BLaER1 (cell line): ENCODE results near the gene GMPR.

ENCODE experiments used
- H3K27ac ChIP-seq: shearing (Covaris generic); formaldehyde crosslinking; 2 replicates; pipeline ENCODE4 v1.8.1; 2022
- H3K27me3 ChIP-seq: shearing (Covaris generic); formaldehyde crosslinking; 2 replicates; pipeline ENCODE4 v1.8.1; 2022
- H3K36me3 ChIP-seq: shearing (Covaris generic); formaldehyde crosslinking; 2 replicates; pipeline ENCODE4 v1.8.1; 2022
- H3K4me1 ChIP-seq: shearing (Covaris generic); formaldehyde crosslinking; 2 replicates; pipeline ENCODE4 v1.8.1; 2022
- H3K4me2 ChIP-seq: shearing (Covaris generic); formaldehyde crosslinking; 2 replicates; pipeline ENCODE4 v1.8.1; 2022
- H3K4me3 ChIP-seq: shearing (Covaris generic); formaldehyde crosslinking; 2 replicates; pipeline ENCODE4 v1.8.1; 2022
- H3K9ac ChIP-seq: shearing (Covaris generic); formaldehyde crosslinking; 2 replicates; pipeline ENCODE4 v1.8.1; 2022
- H3K9me3 ChIP-seq: shearing (Covaris generic); formaldehyde crosslinking; 2 replicates; pipeline ENCODE4 v1.8.1; 2022
- H4K20me1 ChIP-seq: shearing (Covaris generic); formaldehyde crosslinking; 2 replicates; pipeline ENCODE4 v1.8.1; 2022
- Cebpa-rat ChIP-seq: shearing (Covaris generic); IDR thresholded peaks from 2 replicates; pipeline ENCODE4 v1.8.1; 2022

Gene GMPR

GRCh38 chr6:16288163-16288562, 49.8 kb downstream of the GMPR start:
- Histone ChIP-seq H3K4me2 (no peak overlapping the region), H3K27me3 (no peaks in the 10 kb centered on the region), H3K9ac (no peak overlapping the region), H3K36me3 (no peaks in the 10 kb centered on the region), H3K27ac (no peak overlapping the region), H3K9me3 (no peaks in the 10 kb centered on the region), H3K4me3 (no peak overlapping the region), H3K4me1 (peaks cover 9% of the 10 kb centered on the region; the same call in 1 of the 2 replicates), H4K20me1 (no peaks in the 10 kb centered on the region)
- TF ChIP-seq Cebpa-rat: no peak

- Histone ChIP-seq H3K9ac (no peak overlapping the region), H3K36me3 (no peaks in the 10 kb centered on the region), H3K27ac (no peak overlapping the region), H3K4me1 (no peaks in the 10 kb centered on the region), H3K4me3 (no peak overlapping the region), H4K20me1 (no peaks in the 10 kb centered on the region), H3K9me3 (no peaks in the 10 kb centered on the region), H3K4me2 (no peak overlapping the region), H3K27me3 (no peaks in the 10 kb centered on the region)
- no peak for TF ChIP-seq Cebpa-rat
These were observed 53.4 kb downstream of the GMPR start for GRCh38 chr6:16291739-16292138.

GRCh38 chr6:16292432-16292831, 54.0 kb downstream of the GMPR start:
- no peak for TF ChIP-seq Cebpa-rat
- no peaks in the 10 kb centered on the region for H4K20me1 ChIP-seq
- no peaks in the 10 kb centered on the region for H3K4me1 ChIP-seq
- no peaks in the 10 kb centered on the region for H3K9me3 ChIP-seq
- no peaks in the 10 kb centered on the region for H3K27me3 ChIP-seq
- no peak overlapping the region for H3K4me2 ChIP-seq
- H3K4me3 ChIP-seq: no peak overlapping the region
- no peak overlapping the region for H3K9ac ChIP-seq
- H3K36me3 ChIP-seq: no peaks in the 10 kb centered on the region
- H3K27ac ChIP-seq: no peak overlapping the region

GRCh38 chr6:16292942-16293341, 54.6 kb downstream of the GMPR start:
- no peak for TF ChIP-seq Cebpa-rat
- Histone ChIP-seq H3K9ac (no peak overlapping the region), H3K36me3 (no peaks in the 10 kb centered on the region), H3K27ac (no peak overlapping the region), H3K27me3 (no peaks in the 10 kb centered on the region), H3K4me2 (no peak overlapping the region), H3K4me1 (no peaks in the 10 kb centered on the region), H3K4me3 (no peak overlapping the region), H4K20me1 (no peaks in the 10 kb centered on the region), H3K9me3 (no peaks in the 10 kb centered on the region)

GRCh38 chr6:16294371-16294770, 56.0 kb downstream of the GMPR start:
- Histone ChIP-seq H3K9me3 (no peaks in the 10 kb centered on the region), H3K9ac (no peak overlapping the region)
- no peak for TF ChIP-seq Cebpa-rat

GRCh38 chr6:16295060-16295459, 56.7 kb downstream of the GMPR start:
- Histone ChIP-seq H3K9ac (no peak overlapping the region), H3K36me3 (no peaks in the 10 kb centered on the region), H3K4me2 (no peak overlapping the region), H3K9me3 (no peaks in the 10 kb centered on the region), H3K27me3 (no peaks in the 10 kb centered on the region), H3K27ac (no peak overlapping the region), H3K4me3 (no peak overlapping the region), H4K20me1 (no peaks in the 10 kb centered on the region), H3K4me1 (no peaks in the 10 kb centered on the region)
- TF ChIP-seq Cebpa-rat: no peak

More at GRCh38 chr6:16294371-16294770, 56.0 kb downstream of the GMPR start:
- H3K36me3 ChIP-seq: no peaks in the 10 kb centered on the region
- H4K20me1 ChIP-seq: no peaks in the 10 kb centered on the region
- no peaks in the 10 kb centered on the region for H3K4me1 ChIP-seq
- no peak overlapping the region for H3K4me3 ChIP-seq
- no peak overlapping the region for H3K4me2 ChIP-seq
- no peak overlapping the region for H3K27ac ChIP-seq
- H3K27me3 ChIP-seq: no peaks in the 10 kb centered on the region

- Histone ChIP-seq H3K9ac (no peak overlapping the region), H3K9me3 (no peaks in the 10 kb centered on the region), H4K20me1 (no peaks in the 10 kb centered on the region), H3K4me3 (no peak overlapping the region), H3K27me3 (no peaks in the 10 kb centered on the region), H3K36me3 (no peaks in the 10 kb centered on the region), H3K4me1 (no peaks in the 10 kb centered on the region), H3K27ac (no peak overlapping the region), H3K4me2 (no peak overlapping the region)
- no peak for TF ChIP-seq Cebpa-rat
These were observed 57.1 kb downstream of the GMPR start for GRCh38 chr6:16295471-16295870.

- Histone ChIP-seq H3K9me3 (no peaks in the 10 kb centered on the region), H3K4me3 (no peak overlapping the region), H3K9ac (no peak overlapping the region), H3K27ac (no peak overlapping the region), H3K4me1 (0 out of 2 replicates have a peak, but pooled peaks cover under 1% of the 10 kb centered on the region), H3K36me3 (no peaks in the 10 kb centered on the region), H4K20me1 (no peaks in the 10 kb centered on the region), H3K4me2 (no peak overlapping the region), H3K27me3 (no peaks in the 10 kb centered on the region)
- TF ChIP-seq Cebpa-rat: no peak
These were observed 57.8 kb downstream of the GMPR start for GRCh38 chr6:16296061-16296670.

- Histone ChIP-seq H3K9ac (no peak overlapping the region), H3K9me3 (no peaks in the 10 kb centered on the region), H3K36me3 (no peaks in the 10 kb centered on the region), H3K27ac (no peak overlapping the region), H3K4me1 (peaks cover 9% of the 10 kb centered on the region), H4K20me1 (no peaks in the 10 kb centered on the region), H3K4me2 (no peak overlapping the region), H3K27me3 (no peaks in the 10 kb centered on the region), H3K4me3 (no peak overlapping the region)
- TF ChIP-seq Cebpa-rat: no peak
These were observed 61.5 kb downstream of the GMPR start for GRCh38 chr6:16299861-16300260.

GRCh38 chr6:16301511-16301910, 63.1 kb downstream of the GMPR start:
- Histone ChIP-seq H3K27me3 (no peaks in the 10 kb centered on the region), H3K9me3 (no peaks in the 10 kb centered on the region), H3K4me2 (no peak overlapping the region)

More at GRCh38 chr6:16301511-16301910, 63.1 kb downstream of the GMPR start:
- TF ChIP-seq Cebpa-rat: no peak
- Histone ChIP-seq H3K4me1 (peaks cover 22% of the 10 kb centered on the region), H3K9ac (no peak overlapping the region), H4K20me1 (no peaks in the 10 kb centered on the region), H3K4me3 (no peak overlapping the region), H3K36me3 (no peaks in the 10 kb centered on the region), H3K27ac (no peak overlapping the region)
